Measurements from ENCODE around the gene ZNF462. TPM values are rescaled to one million over a fixed set of nuclear protein-coding genes. Genes with fewer than 3 reads are reported as not detected.
"Not testable (repeated sequence)": the region's sequence is repeated elsewhere in the genome, so short reads cannot be mapped to it uniquely, and the experiment has no call there.

Gene ZNF462
- total and polyA plus RNA-seq, 9 donors, result 7.0 to 18.8 (median 9.2) TPM

DNA sequence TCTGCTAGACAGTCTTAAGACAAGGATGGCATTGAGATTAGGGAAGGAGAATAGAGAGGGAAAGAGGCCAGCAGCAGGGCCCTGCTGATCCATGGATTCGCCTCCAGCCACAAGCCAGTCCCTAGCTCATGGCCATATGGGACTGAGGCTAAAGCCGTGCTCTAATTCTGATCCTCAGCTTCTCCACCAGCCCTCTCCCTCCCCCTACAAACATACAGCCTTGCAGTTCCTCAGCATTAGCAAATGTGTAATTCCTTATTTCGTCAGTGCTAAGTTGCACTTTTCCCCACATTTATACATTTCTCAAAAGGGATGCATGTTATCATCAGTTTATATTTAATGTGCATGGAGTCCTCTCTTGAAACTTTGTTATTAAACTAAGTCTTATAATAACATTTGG lies 34.8 kb downstream of the ZNF462 start:
- Histone ChIP-seq H3K27ac (ENCODE audit: low read length) (peak overlapping the region; percentile 56), H3K9me3 (replicated peaks; ENCODE audit: control insufficient read depth, low read depth, low read length) (peaks cover 11% of the 10 kb centered on the region), H3K36me3 (ENCODE audit: control insufficient read depth, insufficient read depth, low read length) (no peaks in the 10 kb centered on the region), H3K27me3 (ENCODE audit: control insufficient read depth, insufficient read depth, low read length) (no peaks in the 10 kb centered on the region), H3K4me1 (ENCODE audit: control insufficient read depth, insufficient read depth, low read length) (peaks cover 4% of the 10 kb centered on the region), H3K4me3 (ENCODE audit: low read length) (no peak overlapping the region)
- DNase-seq, result no peak
- 49% methylated on average over 2 of the region's 3 CpGs for WGBS (ENCODE audit: insufficient coverage)

DNA sequence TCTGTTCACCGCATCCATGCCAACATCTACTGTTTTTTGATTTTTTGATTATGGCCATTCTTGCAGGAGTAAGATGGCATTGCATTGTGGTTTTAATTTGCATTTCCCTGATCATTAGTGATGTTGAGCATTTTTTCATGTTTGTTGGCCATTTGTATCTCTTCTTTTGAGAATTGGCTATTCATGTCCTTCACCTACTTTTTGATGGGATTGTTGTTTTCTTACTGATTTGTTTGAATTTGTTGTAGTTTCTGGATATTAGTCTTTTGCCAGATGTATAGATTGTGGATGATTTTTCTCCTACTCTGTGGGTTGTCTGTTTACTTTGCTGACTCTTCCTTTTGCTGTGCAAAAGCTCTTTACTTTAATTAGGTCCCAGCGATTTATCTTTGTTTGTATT lies 37.6 kb downstream of the ZNF462 start:
- no CpG with 5 or more reads among the region's 2 CpGs for WGBS (ENCODE audit: insufficient coverage)
- DNase-seq, result not testable (repeated sequence)

DNA sequence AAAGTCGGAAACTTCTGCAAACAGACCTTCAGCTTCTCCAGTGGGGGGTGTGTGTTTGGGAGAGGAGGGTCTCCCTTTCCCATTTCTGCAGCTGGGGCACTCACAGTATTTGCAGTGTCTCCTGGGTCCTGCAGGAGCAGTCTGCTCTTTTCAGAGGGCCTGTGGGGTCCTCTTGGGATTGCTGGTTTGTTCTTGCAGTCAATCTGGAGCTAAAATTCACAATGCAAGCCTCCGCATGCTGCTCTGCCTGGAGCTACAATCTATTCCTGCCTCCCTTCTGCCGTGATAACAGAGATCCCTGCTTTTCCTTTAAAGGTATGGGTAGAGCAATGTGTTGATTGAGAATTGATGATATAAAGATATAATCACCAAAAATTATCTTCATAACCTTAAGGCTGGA lies 43.2 kb downstream of the ZNF462 start:
- DNase-seq, result no peak
- no CpG with 5 or more reads among the region's 3 CpGs for WGBS (ENCODE audit: insufficient coverage)
- Histone ChIP-seq H3K36me3 (ENCODE audit: control insufficient read depth, insufficient read depth, low read length) (no peaks in the 10 kb centered on the region), H3K4me3 (ENCODE audit: low read length) (no peak overlapping the region), H3K27ac (ENCODE audit: low read length) (no peak overlapping the region), H3K9me3 (replicated peaks; ENCODE audit: control insufficient read depth, low read depth, low read length) (peaks cover 17% of the 10 kb centered on the region), H3K27me3 (ENCODE audit: control insufficient read depth, insufficient read depth, low read length) (no peaks in the 10 kb centered on the region), H3K4me1 (ENCODE audit: control insufficient read depth, insufficient read depth, low read length) (no peaks in the 10 kb centered on the region)

More for the DNA sequence above, 37.6 kb downstream of the ZNF462 start:
- not testable (repeated sequence) for H3K4me1 ChIP-seq (ENCODE audit: control insufficient read depth, insufficient read depth, low read length); H3K27ac ChIP-seq (ENCODE audit: low read length); H3K27me3 ChIP-seq (ENCODE audit: control insufficient read depth, insufficient read depth, low read length); H3K4me3 ChIP-seq (ENCODE audit: low read length); H3K36me3 ChIP-seq (ENCODE audit: control insufficient read depth, insufficient read depth, low read length)
- H3K9me3 ChIP-seq (replicated peaks; ENCODE audit: control insufficient read depth, low read depth, low read length), result peaks cover 18% of the 10 kb centered on the region

DNA sequence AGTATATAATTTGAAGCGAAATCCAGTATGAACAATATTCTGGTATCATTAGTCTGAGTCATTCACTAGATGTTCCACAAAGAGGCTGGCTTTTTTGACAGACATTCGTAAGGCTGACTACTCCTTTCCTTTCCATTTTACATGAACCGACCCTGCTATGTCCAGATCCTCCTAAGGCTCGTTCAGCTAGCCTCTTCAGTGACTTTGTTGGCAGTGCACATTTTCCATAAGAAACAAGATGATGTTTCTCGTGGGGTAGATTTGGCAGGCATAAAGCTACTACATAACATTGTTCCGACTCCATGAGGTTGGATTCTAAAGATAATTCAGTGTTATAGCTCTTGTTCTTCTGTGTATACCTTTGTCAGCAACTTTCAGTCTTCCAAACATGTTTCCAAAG lies 49.0 kb downstream of the ZNF462 start:
- peak; percentile 92 for DNase-seq
- no peaks in the 10 kb centered on the region for H3K9me3 ChIP-seq (replicated peaks; ENCODE audit: control insufficient read depth, low read depth, low read length)
- H3K4me1 ChIP-seq (ENCODE audit: control insufficient read depth, insufficient read depth, low read length), result peaks cover 2% of the 10 kb centered on the region
- no peak overlapping the region for H3K4me3 ChIP-seq (ENCODE audit: low read length)
- no peak overlapping the region for H3K27ac ChIP-seq (ENCODE audit: low read length)
- WGBS (ENCODE audit: insufficient coverage), result no CpG with 5 or more reads among the region's 6 CpGs
- no peaks in the 10 kb centered on the region for H3K27me3 ChIP-seq (ENCODE audit: control insufficient read depth, insufficient read depth, low read length)
- peaks cover 4% of the 10 kb centered on the region for H3K36me3 ChIP-seq (ENCODE audit: control insufficient read depth, insufficient read depth, low read length)

DNA sequence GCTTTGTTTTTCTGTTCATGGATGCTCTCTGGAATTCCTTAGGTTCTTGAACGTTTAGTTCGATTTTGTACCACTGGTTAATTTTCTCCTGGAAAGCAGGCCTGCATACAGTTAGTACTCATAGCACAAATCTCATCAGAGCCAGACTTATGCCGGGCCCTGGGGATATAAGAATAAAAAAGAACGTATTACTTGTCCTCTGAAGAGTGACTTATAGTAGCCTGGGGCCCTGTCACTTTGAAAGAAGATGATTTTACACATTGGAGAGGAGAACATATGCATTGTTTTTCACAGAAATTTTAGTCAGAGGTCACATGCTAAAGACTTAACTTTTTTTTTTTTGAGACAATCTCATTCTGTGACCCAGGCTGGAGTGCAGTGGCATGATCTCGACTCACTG lies 50.3 kb downstream of the ZNF462 start:
- H3K4me1 ChIP-seq (ENCODE audit: control insufficient read depth, insufficient read depth, low read length), result peaks cover 2% of the 10 kb centered on the region
- no CpG with 5 or more reads among the region's 5 CpGs for WGBS (ENCODE audit: insufficient coverage)
- no peak overlapping the region for H3K27ac ChIP-seq (ENCODE audit: low read length)
- no peaks in the 10 kb centered on the region for H3K9me3 ChIP-seq (replicated peaks; ENCODE audit: control insufficient read depth, low read depth, low read length)
- no peak overlapping the region for H3K4me3 ChIP-seq (ENCODE audit: low read length)
- peaks cover 4% of the 10 kb centered on the region for H3K36me3 ChIP-seq (ENCODE audit: control insufficient read depth, insufficient read depth, low read length)
- no peak for DNase-seq
- no peaks in the 10 kb centered on the region for H3K27me3 ChIP-seq (ENCODE audit: control insufficient read depth, insufficient read depth, low read length)

DNA sequence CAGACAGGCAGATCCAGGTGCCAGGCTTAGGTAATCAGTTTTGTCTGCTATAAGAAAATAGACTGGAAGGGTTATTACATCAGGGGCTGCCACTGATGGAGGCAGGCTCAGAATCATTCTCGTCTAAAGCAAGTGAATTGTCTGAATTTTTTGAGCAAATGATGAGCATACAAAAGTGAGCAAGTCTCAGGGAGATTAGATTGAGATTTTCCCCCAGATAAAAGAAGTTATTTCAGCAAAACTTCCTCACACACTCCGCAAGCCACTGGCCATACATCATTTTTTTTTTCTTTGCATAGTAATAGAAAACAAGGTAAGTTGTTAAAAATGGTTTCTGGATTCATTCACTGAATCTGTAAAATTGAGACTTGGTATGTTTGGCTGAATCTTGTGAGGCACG lies 52.9 kb downstream of the ZNF462 start:
- no peak overlapping the region for H3K4me3 ChIP-seq (ENCODE audit: low read length)
- no peaks in the 10 kb centered on the region for H3K27me3 ChIP-seq (ENCODE audit: control insufficient read depth, insufficient read depth, low read length)
- WGBS (ENCODE audit: insufficient coverage), result 88% methylated on average over 1 of the region's 3 CpGs
- peaks cover 4% of the 10 kb centered on the region for H3K36me3 ChIP-seq (ENCODE audit: control insufficient read depth, insufficient read depth, low read length)
- no peaks in the 10 kb centered on the region for H3K9me3 ChIP-seq (replicated peaks; ENCODE audit: control insufficient read depth, low read depth, low read length)
- H3K4me1 ChIP-seq (ENCODE audit: control insufficient read depth, insufficient read depth, low read length), result peaks cover 9% of the 10 kb centered on the region
- no peak overlapping the region for H3K27ac ChIP-seq (ENCODE audit: low read length)
- DNase-seq, result no peak

DNA sequence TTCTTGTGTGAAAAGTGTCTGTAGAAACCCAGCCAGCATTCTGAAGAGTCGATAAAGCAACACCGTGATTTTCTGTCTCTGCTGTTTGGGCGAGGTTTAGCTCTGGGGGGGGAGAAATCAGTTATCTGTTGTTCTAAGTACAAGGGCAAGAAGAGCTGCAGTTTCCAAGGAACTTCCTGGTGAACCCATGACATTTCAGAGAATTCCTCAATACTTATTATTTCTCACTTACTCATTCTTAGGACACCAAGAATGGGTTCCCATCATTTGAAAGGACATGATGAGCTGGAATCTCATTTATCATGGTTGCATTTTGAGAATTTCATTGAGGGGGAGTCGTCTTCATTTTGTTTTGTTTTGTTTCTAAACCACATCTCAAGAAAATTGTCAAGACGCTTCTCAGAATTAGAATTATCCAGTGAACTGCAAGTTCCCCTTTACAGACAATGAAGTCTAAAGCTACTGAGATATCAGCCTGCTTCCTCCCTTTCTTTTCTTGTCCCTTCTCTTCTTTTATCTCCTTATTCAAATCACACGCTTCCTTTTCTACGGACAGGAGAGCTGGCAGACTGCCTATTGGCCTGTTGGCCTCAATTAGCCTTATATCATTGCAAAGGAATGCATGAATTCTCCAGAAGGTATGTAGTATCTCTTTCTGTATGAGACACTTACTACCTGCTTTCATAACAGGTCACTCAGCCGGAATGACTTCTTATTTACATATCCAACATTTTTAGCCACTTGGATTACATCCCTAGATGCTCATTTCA lies 53.7 kb downstream of the ZNF462 start:
- Histone ChIP-seq H3K27ac (ENCODE audit: low read length) (no peak overlapping the region), H3K36me3 (ENCODE audit: control insufficient read depth, insufficient read depth, low read length) (peaks cover 4% of the 10 kb centered on the region), H3K4me3 (ENCODE audit: low read length) (no peak overlapping the region), H3K4me1 (ENCODE audit: control insufficient read depth, insufficient read depth, low read length) (peaks cover 17% of the 10 kb centered on the region), H3K27me3 (ENCODE audit: control insufficient read depth, insufficient read depth, low read length) (no peaks in the 10 kb centered on the region), H3K9me3 (replicated peaks; ENCODE audit: control insufficient read depth, low read depth, low read length) (no peaks in the 10 kb centered on the region)
- DNase-seq, result peak; percentile 70
- WGBS (ENCODE audit: insufficient coverage), result 60% methylated on average over 4 of the region's 8 CpGs

DNA sequence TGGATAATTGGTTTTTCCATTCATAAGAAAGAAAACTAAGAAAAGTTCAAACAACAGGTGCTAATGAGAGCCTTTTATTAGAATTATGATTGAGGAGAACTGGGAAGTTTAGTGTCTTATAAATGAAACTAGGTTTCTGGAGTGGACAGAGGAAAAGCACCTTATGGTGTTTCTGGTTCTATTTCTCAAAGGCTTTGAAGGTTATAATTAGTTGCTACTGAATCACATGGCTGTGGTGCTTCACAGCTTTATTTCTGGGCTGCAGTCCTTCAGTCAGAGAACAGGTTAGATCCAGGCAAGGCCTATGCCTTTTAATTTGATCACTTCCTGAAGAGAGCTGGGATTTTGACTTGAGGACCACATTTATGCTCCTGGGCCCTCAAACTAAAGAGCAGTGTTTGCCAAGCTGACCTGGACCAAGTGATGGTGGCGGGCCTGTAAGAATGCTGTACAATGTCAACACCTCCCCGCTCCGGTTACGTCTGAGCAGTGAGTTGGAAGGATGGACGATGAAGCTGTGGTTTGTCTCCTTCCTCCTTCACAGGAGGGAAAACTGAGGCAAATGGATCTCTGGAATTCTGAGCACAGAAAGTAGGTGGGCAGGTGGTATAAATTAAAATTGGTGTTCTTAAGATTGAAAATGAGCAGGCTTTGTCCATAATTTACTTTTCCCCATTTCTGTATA lies 56.0 kb downstream of the ZNF462 start:
- 93% methylated on average over 5 of the region's 5 CpGs for WGBS (ENCODE audit: insufficient coverage)
- no peaks in the 10 kb centered on the region for H3K9me3 ChIP-seq (replicated peaks; ENCODE audit: control insufficient read depth, low read depth, low read length)
- no peaks in the 10 kb centered on the region for H3K27me3 ChIP-seq (ENCODE audit: control insufficient read depth, insufficient read depth, low read length)
- H3K4me3 ChIP-seq (ENCODE audit: low read length), result no peak overlapping the region
- H3K4me1 ChIP-seq (ENCODE audit: control insufficient read depth, insufficient read depth, low read length), result peaks cover 19% of the 10 kb centered on the region
- H3K36me3 ChIP-seq (ENCODE audit: control insufficient read depth, insufficient read depth, low read length), result peaks cover 11% of the 10 kb centered on the region
- no peak overlapping the region for H3K27ac ChIP-seq (ENCODE audit: low read length)
- no peak for DNase-seq

DNA sequence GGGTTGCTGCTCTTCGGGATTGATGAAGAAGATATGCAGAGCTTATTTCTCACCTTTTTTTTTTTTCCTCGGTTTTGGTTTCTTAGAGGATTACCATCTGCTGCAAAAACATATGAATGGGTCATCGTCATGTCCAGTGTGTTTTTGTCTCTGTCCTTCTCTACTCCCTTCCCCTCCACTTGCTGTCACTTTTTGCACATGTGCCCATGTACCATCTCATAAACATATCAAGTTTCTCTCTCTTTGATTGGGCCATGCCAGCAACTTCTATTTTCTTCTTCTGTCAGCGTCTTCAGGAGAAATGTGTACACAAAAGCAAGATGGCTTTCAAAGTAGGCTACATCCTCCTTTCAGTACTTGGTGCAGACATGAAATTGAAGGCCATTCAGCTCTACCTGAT lies 57.1 kb downstream of the ZNF462 start:
- Histone ChIP-seq H3K9me3 (replicated peaks; ENCODE audit: control insufficient read depth, low read depth, low read length) (no peaks in the 10 kb centered on the region), H3K4me1 (ENCODE audit: control insufficient read depth, insufficient read depth, low read length) (peaks cover 19% of the 10 kb centered on the region), H3K36me3 (ENCODE audit: control insufficient read depth, insufficient read depth, low read length) (peaks cover 18% of the 10 kb centered on the region), H3K4me3 (ENCODE audit: low read length) (no peak overlapping the region), H3K27me3 (ENCODE audit: control insufficient read depth, insufficient read depth, low read length) (no peaks in the 10 kb centered on the region), H3K27ac (ENCODE audit: low read length) (no peak overlapping the region)
- no peak for DNase-seq
- WGBS (ENCODE audit: insufficient coverage), result 87% methylated on average over 3 of the region's 4 CpGs

DNA sequence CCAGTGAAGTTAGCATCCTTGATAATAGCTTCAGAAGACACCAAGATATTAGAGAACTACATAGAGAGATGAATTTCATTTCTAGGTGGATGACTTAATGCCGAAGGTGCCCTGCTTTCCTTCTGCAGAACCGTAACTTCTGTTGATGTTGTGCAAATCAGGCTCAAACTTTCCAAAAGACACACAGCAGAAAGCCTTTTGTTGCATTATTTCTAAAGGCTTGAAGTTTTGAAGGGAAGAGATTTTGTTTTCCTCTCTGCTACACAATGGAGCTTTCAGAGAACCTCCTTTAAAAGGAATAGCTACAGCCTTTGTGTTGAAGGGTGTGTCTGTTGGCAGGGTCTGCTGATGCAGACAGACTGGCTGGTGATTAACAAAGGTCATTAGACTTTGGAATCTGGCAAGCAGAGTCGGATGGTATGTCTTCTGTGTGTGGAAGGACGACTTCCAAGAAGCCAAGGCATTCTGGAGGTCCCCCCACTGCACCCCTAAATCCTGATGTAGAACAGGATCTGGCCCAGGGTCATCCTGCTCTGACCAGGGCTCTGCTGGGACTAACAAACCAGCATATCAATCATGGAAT lies 57.8 kb downstream of the ZNF462 start:
- H3K4me3 ChIP-seq (ENCODE audit: low read length), result no peak overlapping the region
- H3K36me3 ChIP-seq (ENCODE audit: control insufficient read depth, insufficient read depth, low read length), result peaks cover 25% of the 10 kb centered on the region
- H3K27me3 ChIP-seq (ENCODE audit: control insufficient read depth, insufficient read depth, low read length), result no peaks in the 10 kb centered on the region
- no peaks in the 10 kb centered on the region for H3K9me3 ChIP-seq (replicated peaks; ENCODE audit: control insufficient read depth, low read depth, low read length)
- DNase-seq, result peak; percentile 33
- WGBS (ENCODE audit: insufficient coverage), result no CpG with 5 or more reads among the region's 4 CpGs
- peak overlapping the region; percentile 8 for H3K27ac ChIP-seq (ENCODE audit: low read length)
- H3K4me1 ChIP-seq (ENCODE audit: control insufficient read depth, insufficient read depth, low read length), result peaks cover 19% of the 10 kb centered on the region

All from muscle of leg (tissue), 11 donors.